Small intestine (tissue), 7 donors: ENCODE measurements around the gene GRB7. TPM values are rescaled to one million over a fixed set of nuclear protein-coding genes. Genes with fewer than 3 reads are reported as not detected.
"Not testable (repeated sequence)": the region's sequence is repeated elsewhere in the genome, so short reads cannot be mapped to it uniquely, and the experiment has no call there.

ENCODE experiments used
- DNase-seq, 2 donors: peaks; one replicate each; pipeline versions ENCODE4 v3.0.0 to v3.0.0-alpha.2; 2013
- FAIRE-seq: peaks from 2 replicates; lab custom pipeline; 2012; peaks lifted over from hg19 to GRCh38; lab: Jason Lieb, UNC
- H3K27ac ChIP-seq, 3 donors: one replicate each; pipeline ENCODE4 v1.5.1; 2013; ENCODE audit warnings: low read length in 2 of 3, mild to moderate bottlenecking in 2 of 3, control low read depth in 1 of 3, inconsistent platforms in 1 of 3, low read depth in 1 of 3, moderate library complexity in 1 of 3
- H3K27me3 ChIP-seq, 3 donors: one replicate each; pipeline ENCODE4 v1.6.1; 2013; ENCODE audit warnings: low read length in 3 of 3, inconsistent platforms in 1 of 3; ENCODE audit not compliant: control insufficient read depth in 3 of 3, insufficient read depth in 3 of 3
- H3K36me3 ChIP-seq, 3 donors: one replicate each; pipeline ENCODE4 v1.6.1; 2013; ENCODE audit warnings: low read length in 3 of 3, inconsistent platforms in 1 of 3, low read depth in 1 of 3, mild to moderate bottlenecking in 1 of 3, moderate library complexity in 1 of 3; ENCODE audit not compliant: control insufficient read depth in 3 of 3, insufficient read depth in 2 of 3
- H3K4me1 ChIP-seq, 3 donors: one replicate each; pipeline ENCODE4 v1.6.1; 2013; ENCODE audit warnings: low read length in 2 of 3, inconsistent platforms in 1 of 3, low read depth in 1 of 3, mild to moderate bottlenecking in 1 of 3, moderate library complexity in 1 of 3; ENCODE audit not compliant: control insufficient read depth in 3 of 3, insufficient read depth in 2 of 3
- H3K4me3 ChIP-seq, 3 donors: one replicate each; pipeline ENCODE4 v1.5.1; 2013; ENCODE audit warnings: low read length in 3 of 3, control low read depth in 1 of 3, inconsistent platforms in 1 of 3, low read depth in 1 of 3, mild to moderate bottlenecking in 1 of 3, moderate library complexity in 1 of 3
- H3K9me3 ChIP-seq, 2 donors: one replicate each; pipeline ENCODE4 v1.6.1; 2013; ENCODE audit warnings: low read depth in 1 of 2, low read length in 1 of 2; ENCODE audit not compliant: control insufficient read depth in 2 of 2, insufficient read depth in 1 of 2
- WGBS, 3 donors: extraction: QIAGEN DNeasy Blood & Tissue Kit; methylation state at CpG; one replicate each; pipeline ENCODE4 v1.1.7; 2013; 5-methylcytosine and 5-hydroxymethylcytosine counted together
- polyA plus RNA-seq, 4 donors: library from polyadenylated mRNA; stranded (reverse) in 3 of 4; unstranded in 1 of 4; fragments of 200-250 nt in 3 of 4; fragments of 120-200 nt in 1 of 4; gene quantifications; one replicate each; pipeline versions ENCODE4 v1.2.1 to v1.2.3, GENCODE V29; 2013
- donor health status: healthy with polysubstance abuse.
- donor health status: control.
- donor health status: control.
- donor health status: Bipolar disorder and iron deficiency.
- donor health status: healthy.

Gene GRB7
- polyA plus RNA-seq, 4 donors = 10.9 to 42.4 (median 13.0) TPM

DNA sequence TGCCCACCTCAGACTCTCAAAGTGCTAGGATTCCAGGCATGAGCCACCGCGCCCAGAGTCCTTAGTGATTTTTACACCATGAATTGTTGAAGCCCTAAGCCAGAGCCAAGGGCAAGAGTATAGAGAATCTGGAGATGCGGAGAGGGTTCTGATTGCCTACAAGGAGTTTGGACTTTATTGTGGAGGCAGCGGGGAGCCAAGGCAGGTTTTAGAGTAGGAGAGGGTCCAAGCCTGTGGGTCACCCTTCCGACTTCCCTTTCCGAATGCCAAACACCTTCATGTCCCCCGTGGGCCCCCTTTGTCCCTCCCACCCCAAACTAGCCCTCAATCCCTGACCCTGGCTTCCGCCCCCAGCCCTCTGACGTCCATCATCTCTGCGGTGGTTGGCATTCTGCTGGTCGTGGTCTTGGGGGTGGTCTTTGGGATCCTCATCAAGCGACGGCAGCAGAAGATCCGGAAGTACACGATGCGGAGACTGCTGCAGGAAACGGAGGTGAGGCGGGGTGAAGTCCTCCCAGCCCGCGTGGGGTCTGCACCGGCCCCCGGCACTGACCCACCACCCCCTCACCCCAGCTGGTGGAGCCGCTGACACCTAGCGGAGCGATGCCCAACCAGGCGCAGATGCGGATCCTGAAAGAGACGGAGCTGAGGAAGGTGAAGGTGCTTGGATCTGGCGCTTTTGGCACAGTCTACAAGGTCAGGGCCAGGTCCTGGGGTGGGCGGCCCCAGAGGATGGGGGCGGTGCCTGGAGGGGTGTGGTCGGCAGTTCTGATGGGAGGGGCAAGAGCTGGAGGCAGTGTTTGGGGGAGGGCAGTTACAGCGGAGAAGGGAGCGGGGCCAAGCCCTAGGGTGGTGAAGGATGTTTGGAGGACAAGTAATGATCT lies 14.5 kb upstream of the GRB7 start:
- no peak overlapping the region for H3K4me3 ChIP-seq
- 83 to 84% (median 83%) methylated on average over 34 of the region's 34 CpGs for WGBS, 3 donors
- DNase-seq (no peak), FAIRE-seq (no peak)
- no peaks in the 10 kb centered on the region for H3K4me1 ChIP-seq
- H3K36me3 ChIP-seq = peaks cover 8 to 98% (median 11%) of the 10 kb centered on the region in 3 donors
- H3K9me3 ChIP-seq = no peaks in the 10 kb centered on the region
- no peak overlapping the region for H3K27ac ChIP-seq
- no peaks in the 10 kb centered on the region for H3K27me3 ChIP-seq

DNA sequence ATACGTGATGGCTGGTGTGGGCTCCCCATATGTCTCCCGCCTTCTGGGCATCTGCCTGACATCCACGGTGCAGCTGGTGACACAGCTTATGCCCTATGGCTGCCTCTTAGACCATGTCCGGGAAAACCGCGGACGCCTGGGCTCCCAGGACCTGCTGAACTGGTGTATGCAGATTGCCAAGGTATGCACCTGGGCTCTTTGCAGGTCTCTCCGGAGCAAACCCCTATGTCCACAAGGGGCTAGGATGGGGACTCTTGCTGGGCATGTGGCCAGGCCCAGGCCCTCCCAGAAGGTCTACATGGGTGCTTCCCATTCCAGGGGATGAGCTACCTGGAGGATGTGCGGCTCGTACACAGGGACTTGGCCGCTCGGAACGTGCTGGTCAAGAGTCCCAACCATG lies 13.0 kb upstream of the GRB7 start:
- no peak overlapping the region for H3K27ac ChIP-seq
- no peak for FAIRE-seq
- no peaks in the 10 kb centered on the region for H3K9me3 ChIP-seq
- DNase-seq = no peak
- H3K27me3 ChIP-seq = no peaks in the 10 kb centered on the region
- peaks cover 7 to 98% (median 8%) of the 10 kb centered on the region in 3 donors for H3K36me3 ChIP-seq
- peaks cover 0 to 5% (median 3%) of the 10 kb centered on the region in 3 donors for H3K4me1 ChIP-seq
- no peak overlapping the region for H3K4me3 ChIP-seq
- WGBS, 3 donors = 93 to 94% (median 93%) methylated on average over 12 to 13 of the region's 13 CpGs

DNA sequence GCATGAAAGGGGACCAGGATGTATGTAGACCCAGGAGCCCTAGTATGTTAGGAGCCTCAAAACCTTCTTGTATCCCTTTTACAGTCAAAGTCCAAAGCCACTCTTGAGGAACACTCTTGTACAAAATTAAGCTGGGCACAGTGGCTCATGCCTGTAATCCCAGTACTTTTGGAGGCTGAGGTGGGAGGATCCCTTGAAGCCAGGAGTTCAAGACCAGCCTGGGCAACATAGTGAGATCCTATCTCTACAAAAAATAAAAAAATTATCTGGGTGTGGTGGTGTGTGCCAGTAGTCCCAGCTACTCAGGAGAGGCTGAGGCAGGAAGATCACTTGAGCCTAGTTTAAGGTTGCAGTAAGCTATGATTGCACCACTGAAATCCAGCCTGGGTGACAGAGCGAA lies 11.8 kb upstream of the GRB7 start:
- not testable (repeated sequence) for H3K27ac ChIP-seq, H3K4me3 ChIP-seq, H3K4me1 ChIP-seq, FAIRE-seq, H3K9me3 ChIP-seq, DNase-seq, H3K27me3 ChIP-seq
- H3K36me3 ChIP-seq = peaks cover 7 to 87% (median 8%) of the 10 kb centered on the region in 3 donors
- 93 to 100% (median 100%) methylated on average over 1 of the region's 1 CpG for WGBS, 3 donors

DNA sequence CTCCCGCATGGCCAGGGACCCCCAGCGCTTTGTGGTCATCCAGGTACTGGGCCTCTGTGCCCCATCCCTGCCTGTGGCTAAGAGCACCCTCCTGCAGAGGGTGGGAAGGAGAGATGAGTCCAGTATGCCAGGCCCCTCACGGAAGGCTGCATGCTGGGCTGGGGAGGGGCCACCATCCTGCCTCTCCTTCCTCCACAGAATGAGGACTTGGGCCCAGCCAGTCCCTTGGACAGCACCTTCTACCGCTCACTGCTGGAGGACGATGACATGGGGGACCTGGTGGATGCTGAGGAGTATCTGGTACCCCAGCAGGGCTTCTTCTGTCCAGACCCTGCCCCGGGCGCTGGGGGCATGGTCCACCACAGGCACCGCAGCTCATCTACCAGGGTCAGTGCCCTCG lies 11.1 kb upstream of the GRB7 start:
- FAIRE-seq = no peak
- H3K36me3 ChIP-seq = peaks cover 7 to 81% (median 8%) of the 10 kb centered on the region in 3 donors
- H3K27ac ChIP-seq = no peak overlapping the region
- H3K4me1 ChIP-seq = peaks cover 0 to 9% (median 6%) of the 10 kb centered on the region in 3 donors
- H3K9me3 ChIP-seq = no peaks in the 10 kb centered on the region
- H3K4me3 ChIP-seq = no peak overlapping the region
- no peak for DNase-seq
- H3K27me3 ChIP-seq = no peaks in the 10 kb centered on the region
- 89 to 92% (median 90%) methylated on average over 9 of the region's 9 CpGs for WGBS, 3 donors

DNA sequence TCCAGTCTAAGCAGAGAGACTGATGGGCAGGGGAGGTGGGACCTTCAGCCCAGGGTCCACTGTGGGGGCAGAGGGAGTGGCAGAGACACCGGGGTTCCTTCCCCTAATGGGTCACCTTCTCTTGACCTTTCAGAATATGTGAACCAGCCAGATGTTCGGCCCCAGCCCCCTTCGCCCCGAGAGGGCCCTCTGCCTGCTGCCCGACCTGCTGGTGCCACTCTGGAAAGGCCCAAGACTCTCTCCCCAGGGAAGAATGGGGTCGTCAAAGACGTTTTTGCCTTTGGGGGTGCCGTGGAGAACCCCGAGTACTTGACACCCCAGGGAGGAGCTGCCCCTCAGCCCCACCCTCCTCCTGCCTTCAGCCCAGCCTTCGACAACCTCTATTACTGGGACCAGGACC lies 10.2 kb upstream of the GRB7 start:
- Histone ChIP-seq H3K27ac (no peak overlapping the region), H3K9me3 (no peaks in the 10 kb centered on the region), H3K4me1 (peaks cover 0 to 9% (median 6%) of the 10 kb centered on the region in 3 donors), H3K27me3 (no peaks in the 10 kb centered on the region), H3K36me3 (peaks cover 7 to 72% (median 8%) of the 10 kb centered on the region in 3 donors), H3K4me3 (no peak overlapping the region)
- FAIRE-seq (no peak), DNase-seq (no peak)
- WGBS, 3 donors = 62 to 72% (median 69%) methylated on average over 10 of the region's 10 CpGs

- H3K27me3 ChIP-seq = no peaks in the 10 kb centered on the region
- peaks cover 7 to 54% (median 8%) of the 10 kb centered on the region in 3 donors for H3K36me3 ChIP-seq
- H3K4me1 ChIP-seq = peaks cover 0 to 9% (median 6%) of the 10 kb centered on the region in 3 donors
- H3K9me3 ChIP-seq = no peaks in the 10 kb centered on the region
- FAIRE-seq (no peak), DNase-seq (no peak)
- peak overlapping the region; percentile 63 to 86 (median 66) for H3K4me3 ChIP-seq
- WGBS, 3 donors = 51 to 65% (median 60%) methylated on average over 6 of the region's 6 CpGs
- peak overlapping the region; percentile 75 to 95 (median 87) for H3K27ac ChIP-seq
Measured at GRCh38 chr17:39729280-39729851, 8.4 kb upstream of the GRB7 start.

- FAIRE-seq = no peak
- peaks cover 0 to 9% (median 6%) of the 10 kb centered on the region in 3 donors for H3K4me1 ChIP-seq
- 0 to 1% (median 1%) methylated on average over 55 to 65 of the region's 65 CpGs for WGBS, 3 donors
Measured at GRCh38 chr17:39730095-39730921, 7.4 kb upstream of the GRB7 start, which contains the start of gene MIEN1. Gene MIEN1 (minus strand): TSS chr17:39730532. CDS start chr17:39730495, 37 bp downstream.

GRCh38 chr17:39732586-39732985 lies 5.2 kb upstream of the GRB7 start:
- FAIRE-seq = no peak
- no peak for DNase-seq
- H3K36me3 ChIP-seq = peaks cover 0 to 22% (median 2%) of the 10 kb centered on the region in 3 donors
- H3K4me3 ChIP-seq = no peak overlapping the region
- no peaks in the 10 kb centered on the region for H3K27me3 ChIP-seq
- H3K4me1 ChIP-seq = peaks cover 0 to 23% (median 6%) of the 10 kb centered on the region in 3 donors
- H3K27ac ChIP-seq = no peak overlapping the region
- H3K9me3 ChIP-seq = no peaks in the 10 kb centered on the region
- WGBS, 3 donors = 94 to 98% (median 94%) methylated on average over 3 of the region's 3 CpGs

More at GRCh38 chr17:39730095-39730921, 7.4 kb upstream of the GRB7 start, which contains the start of gene MIEN1:
- H3K4me3 ChIP-seq = peak within 1 kb of the TSS; percentile 63 to 86 (median 66)
- peaks cover 6 to 44% (median 8%) of the 10 kb centered on the region in 3 donors for H3K36me3 ChIP-seq
- H3K9me3 ChIP-seq = no peaks in the 10 kb centered on the region
- H3K27me3 ChIP-seq = no peaks in the 10 kb centered on the region
- peak within 1 kb of the TSS; percentile 75 to 95 (median 87) for H3K27ac ChIP-seq
- peak; percentile 88 to 95 for DNase-seq
